K562 (cell line): Measurements from ENCODE around the gene VMP1. TPM values are rescaled to one million over a fixed set of nuclear protein-coding genes. Genes with fewer than 3 reads are reported as not detected.

Source experiments
- FOXK1 ChIP-seq: sonication (generic); formaldehyde crosslinking; IDR thresholded peaks from 2 replicates; pipeline ENCODE4 v1.8.0; 2022; ENCODE audit warnings: missing genetic modification reagents, mild to moderate bottlenecking, borderline replicate concordance
- HDAC6 ChIP-seq: IDR thresholded peaks from 2 replicates; pipeline ENCODE4 v1.6.1; 2012; ENCODE audit warnings: low read depth, mild to moderate bottlenecking, control low read depth, inconsistent platforms, low read length, moderate library complexity
- HIVEP1 ChIP-seq: fragments of 250-450 bp; sonication (Bioruptor Pico); IDR thresholded peaks from 2 replicates; pipeline ENCODE4 v1.4.0; 2020; ENCODE audit warnings: mild to moderate bottlenecking
- HMBOX1 ChIP-seq: sonication (generic); IDR thresholded peaks from 2 replicates; pipeline ENCODE4 v1.6.1; 2016
- ILF3 ChIP-seq: fragments of 450-650 bp; IDR thresholded peaks from 2 replicates; pipeline ENCODE4 v1.6.1; 2018; ENCODE audit warnings: antibody characterized with exemption, mild to moderate bottlenecking, moderate library complexity, borderline replicate concordance
- MTF1 ChIP-seq: fragments of 250-450 bp; sonication (Bioruptor Pico); IDR thresholded peaks from 2 replicates; pipeline ENCODE4 v1.9.0; 2021; ENCODE audit warnings: moderate library complexity, mild to moderate bottlenecking, inconsistent platforms, borderline replicate concordance
- NELFE ChIP-seq: IDR thresholded peaks from 2 replicates; pipeline ENCODE4 v1.6.1; 2011; ENCODE audit warnings: mild to moderate bottlenecking; ENCODE audit not compliant: insufficient read depth, insufficient read length
- NR2C2 ChIP-seq, 2 experiments: fragments of 200-800 bp in 1 of 2; sonication (Bioruptor generic) in 1 of 2; sonication (generic) in 1 of 2; formaldehyde crosslinking in 1 of 2; IDR thresholded peaks; 2 replicates each; pipeline versions ENCODE4 v1.6.1 to v1.8.0; 2016 to 2022; ENCODE audit warnings: mild to moderate bottlenecking in 1 of 2, missing compliant biosample characterization in 1 of 2, missing genetic modification characterization in 1 of 2, missing genetic modification reagents in 1 of 2
- OTX1 ChIP-seq: fragments of 450-650 bp; formaldehyde crosslinking; IDR thresholded peaks from 2 replicates; pipeline ENCODE4 v1.4.0; 2022; ENCODE audit warnings: mild to moderate bottlenecking
- RFX1 ChIP-seq: fragments of 450-650 bp; IDR thresholded peaks from 2 replicates; pipeline ENCODE4 v1.6.1; 2016; ENCODE audit warnings: mild to moderate bottlenecking, moderate library complexity
- SRSF3 ChIP-seq: fragments of 200-400 bp; formaldehyde crosslinking; IDR thresholded peaks from 2 replicates; pipeline ENCODE4 v1.6.1; 2016; ENCODE audit warnings: mild to moderate bottlenecking, low read length, moderate library complexity; ENCODE audit not compliant: insufficient read depth
- TCF7 ChIP-seq: sonication (generic); IDR thresholded peaks from 2 replicates; pipeline ENCODE4 v1.6.1; 2016; ENCODE audit warnings: antibody characterized with exemption, borderline replicate concordance
- ZNF121 ChIP-seq: sonication (generic); formaldehyde crosslinking; conservative IDR thresholded peaks from 2 replicates; pipeline ENCODE4 v1.8.0; 2022; ENCODE audit warnings: missing genetic modification reagents
- ZNF551 ChIP-seq: fragments of 250-450 bp; sonication (Bioruptor Pico); IDR thresholded peaks from 2 replicates; pipeline ENCODE4 v1.5.0; 2021; ENCODE audit warnings: mild to moderate bottlenecking, moderate library complexity
- ZNF589 ChIP-seq: fragments of 200-800 bp; sonication (Bioruptor generic); IDR thresholded peaks from 2 replicates; pipeline ENCODE4 v1.6.1; 2016; ENCODE audit warnings: low read depth, missing genetic modification characterization, missing compliant biosample characterization
- ZZZ3 ChIP-seq: fragments of 450-650 bp; IDR thresholded peaks from 2 replicates; pipeline ENCODE4 v1.6.1; 2016; ENCODE audit warnings: antibody characterized with exemption, mild to moderate bottlenecking, moderate library complexity
- polyA plus RNA-seq, 8 experiments: library from polyadenylated mRNA; depleted of rRNA in 4 of 8; stranded (reverse) in 5 of 8; unstranded in 3 of 8; fragments of >200 nt; fragmentation: Nextera tagmentation in 2 of 8; fragmentation: Illumina TruSeq in 1 of 8; extraction: Ambion mirVana in 2 of 8; extraction: Trizol in 1 of 8; gene quantifications; 2 replicates each; pipeline versions ENCODE4 v1.2.1 to v1.2.3, GENCODE V29; 2011 to 2014; ENCODE audit warnings: inconsistent platforms in 1 of 8, missing spikeins in 1 of 8
- total RNA-seq, 7 experiments: library from RNA; depleted of rRNA in 6 of 7; stranded (reverse); fragments of >200 nt in 6 of 7; fragmentation: Illumina TruSeq in 2 of 7; extraction: Trizol in 2 of 7; gene quantifications; 2 replicates each; pipeline versions ENCODE4 v1.2.1 to v1.2.3, GENCODE V29; 2011 to 2021; ENCODE audit warnings: low replicate concordance in 1 of 7
- TF ChIP-seq, protein P1 (sequence below): sonication (generic); formaldehyde crosslinking; IDR thresholded peaks from 2 replicates; pipeline ENCODE4 v1.8.1; 2023; ENCODE audit warnings: mild to moderate bottlenecking, missing genetic modification reagents
- TF ChIP-seq, protein P2 (sequence below): fragments of 450-650 bp; IDR thresholded peaks from 2 replicates; pipeline ENCODE4 v1.6.1; 2017; ENCODE audit warnings: antibody characterized with exemption, mild to moderate bottlenecking
- TF ChIP-seq, protein P3 (sequence below): fragments of 450-650 bp; IDR thresholded peaks from 2 replicates; pipeline ENCODE4 v1.6.1; 2014; ENCODE audit warnings: low read depth, mild to moderate bottlenecking, moderate library complexity, borderline replicate concordance

The VMP1 gene
- total and polyA plus RNA-seq, 9 of the 15 experiments (the other 6 are each of a cell fraction or from before 2014, with no cell fraction given) = 123 to 304 (median 151) TPM

GRCh38 chr17:59786536-59787319 lies 79.3 kb downstream of the VMP1 start (continued):
- TF ChIP-seq MTF1 (CRISPR knock-in tag) = no peak
- TF ChIP-seq TCF7 = no peak
- TF ChIP-seq, protein P1, sequence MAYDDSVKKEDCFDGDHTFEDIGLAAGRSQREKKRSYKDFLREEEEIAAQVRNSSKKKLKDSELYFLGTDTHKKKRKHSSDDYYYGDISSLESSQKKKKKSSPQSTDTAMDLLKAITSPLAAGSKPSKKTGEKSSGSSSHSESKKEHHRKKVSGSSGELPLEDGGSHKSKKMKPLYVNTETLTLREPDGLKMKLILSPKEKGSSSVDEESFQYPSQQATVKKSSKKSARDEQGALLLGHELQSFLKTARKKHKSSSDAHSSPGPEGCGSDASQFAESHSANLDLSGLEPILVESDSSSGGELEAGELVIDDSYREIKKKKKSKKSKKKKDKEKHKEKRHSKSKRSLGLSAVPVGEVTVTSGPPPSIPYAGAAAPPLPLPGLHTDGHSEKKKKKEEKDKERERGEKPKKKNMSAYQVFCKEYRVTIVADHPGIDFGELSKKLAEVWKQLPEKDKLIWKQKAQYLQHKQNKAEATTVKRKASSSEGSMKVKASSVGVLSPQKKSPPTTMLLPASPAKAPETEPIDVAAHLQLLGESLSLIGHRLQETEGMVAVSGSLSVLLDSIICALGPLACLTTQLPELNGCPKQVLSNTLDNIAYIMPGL = no peak
- TF ChIP-seq, protein P2, sequence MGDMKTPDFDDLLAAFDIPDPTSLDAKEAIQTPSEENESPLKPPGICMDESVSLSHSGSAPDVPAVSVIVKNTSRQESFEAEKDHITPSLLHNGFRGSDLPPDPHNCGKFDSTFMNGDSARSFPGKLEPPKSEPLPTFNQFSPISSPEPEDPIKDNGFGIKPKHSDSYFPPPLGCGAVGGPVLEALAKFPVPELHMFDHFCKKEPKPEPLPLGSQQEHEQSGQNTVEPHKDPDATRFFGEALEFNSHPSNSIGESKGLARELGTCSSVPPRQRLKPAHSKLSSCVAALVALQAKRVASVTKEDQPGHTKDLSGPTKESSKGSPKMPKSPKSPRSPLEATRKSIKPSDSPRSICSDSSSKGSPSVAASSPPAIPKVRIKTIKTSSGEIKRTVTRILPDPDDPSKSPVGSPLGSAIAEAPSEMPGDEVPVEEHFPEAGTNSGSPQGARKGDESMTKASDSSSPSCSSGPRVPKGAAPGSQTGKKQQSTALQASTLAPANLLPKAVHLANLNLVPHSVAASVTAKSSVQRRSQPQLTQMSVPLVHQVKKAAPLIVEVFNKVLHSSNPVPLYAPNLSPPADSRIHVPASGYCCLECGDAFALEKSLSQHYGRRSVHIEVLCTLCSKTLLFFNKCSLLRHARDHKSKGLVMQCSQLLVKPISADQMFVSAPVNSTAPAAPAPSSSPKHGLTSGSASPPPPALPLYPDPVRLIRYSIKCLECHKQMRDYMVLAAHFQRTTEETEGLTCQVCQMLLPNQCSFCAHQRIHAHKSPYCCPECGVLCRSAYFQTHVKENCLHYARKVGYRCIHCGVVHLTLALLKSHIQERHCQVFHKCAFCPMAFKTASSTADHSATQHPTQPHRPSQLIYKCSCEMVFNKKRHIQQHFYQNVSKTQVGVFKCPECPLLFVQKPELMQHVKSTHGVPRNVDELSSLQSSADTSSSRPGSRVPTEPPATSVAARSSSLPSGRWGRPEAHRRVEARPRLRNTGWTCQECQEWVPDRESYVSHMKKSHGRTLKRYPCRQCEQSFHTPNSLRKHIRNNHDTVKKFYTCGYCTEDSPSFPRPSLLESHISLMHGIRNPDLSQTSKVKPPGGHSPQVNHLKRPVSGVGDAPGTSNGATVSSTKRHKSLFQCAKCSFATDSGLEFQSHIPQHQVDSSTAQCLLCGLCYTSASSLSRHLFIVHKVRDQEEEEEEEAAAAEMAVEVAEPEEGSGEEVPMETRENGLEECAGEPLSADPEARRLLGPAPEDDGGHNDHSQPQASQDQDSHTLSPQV = peak; percentile 83; the same call in 1 of the 2 replicates
- no peak for TF ChIP-seq ZNF551 (CRISPR knock-in tag)
- TF ChIP-seq ILF3 = no peak
- TF ChIP-seq HDAC6 = no peak
- peak; percentile 100 for TF ChIP-seq HMBOX1
- TF ChIP-seq NR2C2 (CRISPR knock-in tag; IDR thresholded peaks at IDR 0.05) = 0 out of 2 replicates have a peak, but pooled peaks have one; percentile 24
- TF ChIP-seq NR2C2 (tag; IDR thresholded peaks at IDR 0.05) = peak; percentile 68
- no peak for TF ChIP-seq NELFE
- no peak for TF ChIP-seq FOXK1 (CRISPR knock-in tag)
- TF ChIP-seq OTX1 = no peak
- no peak for TF ChIP-seq SRSF3
- TF ChIP-seq RFX1 = peak; percentile 49; the same call in 1 of the 2 replicates
- peak; percentile 70 for TF ChIP-seq ZNF589 (CRISPR knock-in tag)
- no peak for TF ChIP-seq ZNF121 (CRISPR knock-in tag)
- TF ChIP-seq, protein P3, sequence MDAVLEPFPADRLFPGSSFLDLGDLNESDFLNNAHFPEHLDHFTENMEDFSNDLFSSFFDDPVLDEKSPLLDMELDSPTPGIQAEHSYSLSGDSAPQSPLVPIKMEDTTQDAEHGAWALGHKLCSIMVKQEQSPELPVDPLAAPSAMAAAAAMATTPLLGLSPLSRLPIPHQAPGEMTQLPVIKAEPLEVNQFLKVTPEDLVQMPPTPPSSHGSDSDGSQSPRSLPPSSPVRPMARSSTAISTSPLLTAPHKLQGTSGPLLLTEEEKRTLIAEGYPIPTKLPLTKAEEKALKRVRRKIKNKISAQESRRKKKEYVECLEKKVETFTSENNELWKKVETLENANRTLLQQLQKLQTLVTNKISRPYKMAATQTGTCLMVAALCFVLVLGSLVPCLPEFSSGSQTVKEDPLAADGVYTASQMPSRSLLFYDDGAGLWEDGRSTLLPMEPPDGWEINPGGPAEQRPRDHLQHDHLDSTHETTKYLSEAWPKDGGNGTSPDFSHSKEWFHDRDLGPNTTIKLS = peak; percentile 83
- TF ChIP-seq HIVEP1 (CRISPR knock-in tag) = no peak
- TF ChIP-seq ZZZ3 = no peak
